NCI-H2107 treated with DMSO at 0.1 percent for 48 hours (cell line): Measurements from ENCODE around the gene PSMD5.

Experiments
- DNase-seq: peaks from one replicate; lab custom pipeline; 2025; ENCODE audit not compliant: unreplicated experiment; lab: John Stamatoyannopoulos, UW

PSMD5 gene

GRCh38 chr9:120875195-120875565 is 32.5 kb upstream of the PSMD5 start:
- no peak for DNase-seq

GRCh38 chr9:120874226-120875194 is 31.8 kb upstream of the PSMD5 start:
- DNase-seq = no peak

DNA sequence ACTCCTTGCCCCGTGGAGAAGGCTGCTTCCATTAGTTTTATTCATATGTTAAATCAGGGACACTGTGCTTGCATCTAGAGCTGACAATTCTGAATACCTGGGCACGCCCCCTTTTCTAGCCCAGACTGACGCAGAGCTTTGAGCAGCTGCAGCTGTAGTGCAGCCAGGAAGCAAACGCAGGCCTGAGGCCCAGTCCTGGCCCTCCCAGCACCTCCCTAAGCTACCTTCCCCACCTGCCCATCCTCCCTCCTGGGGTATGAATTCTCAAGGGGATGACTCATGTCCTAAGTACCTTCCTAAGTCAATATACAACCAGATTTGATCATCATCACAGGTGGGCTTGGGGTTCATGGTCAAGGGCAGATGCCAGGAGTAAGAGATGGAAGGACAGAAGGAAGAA is 30.8 kb upstream of the PSMD5 start:
- no peak for DNase-seq

- no peak for DNase-seq
Observed at GRCh38 chr9:120872791-120873502, 30.2 kb upstream of the PSMD5 start.

GRCh38 chr9:120870206-120870605 is 27.5 kb upstream of the PSMD5 start:
- no peak for DNase-seq

GRCh38 chr9:120869726-120870125 is 27.0 kb upstream of the PSMD5 start:
- no peak for DNase-seq

DNA sequence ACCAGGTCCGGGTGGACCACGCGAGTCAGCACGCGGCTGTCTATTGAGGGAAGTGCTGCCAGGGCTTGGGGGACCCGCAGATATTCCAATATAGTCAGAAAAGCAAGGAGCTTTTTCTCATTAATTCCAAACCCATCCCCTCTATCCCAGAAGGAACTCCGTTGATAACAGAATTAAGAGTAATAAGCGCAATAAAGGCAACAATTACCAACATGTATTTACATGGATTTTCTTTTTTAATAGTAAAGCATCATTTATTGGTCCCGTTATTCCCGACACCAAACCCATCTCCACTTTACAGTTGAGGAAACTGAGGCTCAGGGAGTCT is 26.6 kb upstream of the PSMD5 start:
- DNase-seq = no peak

DNA sequence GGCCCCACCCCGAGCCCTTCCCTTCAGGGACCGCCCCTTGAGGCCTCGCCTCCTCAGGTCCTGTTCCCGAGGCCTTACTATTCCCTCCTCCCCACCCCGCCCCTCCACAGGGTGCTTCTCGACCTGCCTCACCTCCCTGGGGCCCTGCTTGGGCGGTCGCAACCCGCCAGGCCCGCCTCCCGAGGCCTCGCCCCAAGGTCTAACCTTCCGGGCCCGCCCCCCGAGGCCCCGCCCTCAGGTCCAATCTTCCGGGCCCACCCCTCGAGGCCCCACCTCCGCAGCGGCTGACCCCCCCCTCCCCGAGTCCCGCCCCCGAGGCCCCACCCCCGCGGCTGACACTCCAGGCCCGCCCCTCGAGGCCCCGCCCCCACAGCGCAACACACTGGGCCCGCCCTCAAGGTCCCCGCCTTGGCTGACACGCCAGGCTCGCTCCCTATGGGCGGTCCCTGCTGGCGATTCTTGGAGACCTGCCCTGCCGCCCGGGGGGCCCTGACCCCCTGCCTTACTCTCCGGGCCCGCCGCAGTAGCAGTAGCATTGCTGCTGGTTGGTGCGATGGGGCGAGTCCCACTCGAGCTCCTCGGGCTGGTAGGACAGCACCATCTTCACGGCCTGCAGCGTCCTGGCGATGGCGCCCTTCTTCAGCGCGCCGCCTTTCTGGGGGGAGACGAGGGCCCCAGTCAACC is 26.1 kb upstream of the PSMD5 start:
- no peak for DNase-seq

- no peak for DNase-seq
Observed at GRCh38 chr9:120868339-120868675, 25.6 kb upstream of the PSMD5 start.

DNA sequence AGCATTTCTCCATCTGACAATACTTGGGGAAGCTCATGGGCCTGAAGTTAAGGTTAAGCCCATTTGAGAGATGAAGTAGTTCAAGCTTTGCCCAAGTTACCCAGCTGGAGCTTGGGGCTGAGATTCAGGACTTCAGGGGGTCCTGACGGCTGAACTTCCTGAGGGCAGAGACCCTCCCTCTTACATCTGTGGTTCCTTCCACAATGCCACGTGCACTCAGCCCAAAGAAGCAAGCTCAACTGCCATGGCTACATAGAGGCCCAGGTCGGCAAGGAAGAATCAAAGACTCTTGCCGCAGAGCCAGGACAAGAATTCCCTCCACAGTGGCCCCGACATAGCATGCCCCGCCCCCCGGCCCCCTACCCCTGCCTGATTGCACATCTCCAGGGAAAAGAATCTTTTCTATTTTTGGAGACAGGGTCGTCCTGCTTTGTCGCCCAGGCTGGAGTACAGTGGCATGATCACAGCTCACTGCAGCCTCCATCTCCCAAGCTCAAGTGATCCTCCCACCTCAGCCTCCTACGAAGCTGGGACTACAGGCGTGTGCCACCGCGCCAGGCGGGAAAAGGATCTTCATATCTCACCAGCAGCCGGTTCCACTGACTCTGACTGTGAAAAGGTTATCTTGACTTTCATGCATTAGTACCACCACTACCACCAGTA is 25.1 kb upstream of the PSMD5 start:
- no peak for DNase-seq

- no peak for DNase-seq
Observed at GRCh38 chr9:120866651-120867050, 23.9 kb upstream of the PSMD5 start.

DNA sequence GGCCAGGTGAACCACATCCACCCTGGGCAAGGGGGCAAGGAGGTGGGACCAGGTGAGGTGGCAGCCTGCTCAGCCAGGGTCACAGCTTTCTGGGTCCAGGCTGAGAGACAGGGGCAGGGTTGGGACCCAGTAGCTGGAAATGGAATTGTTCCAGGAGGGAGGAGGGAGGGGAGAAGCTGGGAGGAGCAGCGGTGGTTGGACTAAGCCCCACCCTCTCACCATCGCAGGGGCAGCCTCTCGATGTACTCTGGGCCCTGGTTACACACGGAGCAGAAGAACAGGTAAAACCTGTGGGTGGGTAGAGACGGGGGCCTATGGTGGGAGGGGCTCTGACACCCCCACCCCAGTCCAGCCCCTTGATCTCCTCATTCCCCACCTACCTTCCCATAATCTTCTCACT is 23.1 kb upstream of the PSMD5 start:
- no peak for DNase-seq

GRCh38 chr9:120865176-120865575 is 22.5 kb upstream of the PSMD5 start:
- DNase-seq = no peak

- DNase-seq = no peak
Observed at GRCh38 chr9:120864719-120865118, 22.0 kb upstream of the PSMD5 start.

DNA sequence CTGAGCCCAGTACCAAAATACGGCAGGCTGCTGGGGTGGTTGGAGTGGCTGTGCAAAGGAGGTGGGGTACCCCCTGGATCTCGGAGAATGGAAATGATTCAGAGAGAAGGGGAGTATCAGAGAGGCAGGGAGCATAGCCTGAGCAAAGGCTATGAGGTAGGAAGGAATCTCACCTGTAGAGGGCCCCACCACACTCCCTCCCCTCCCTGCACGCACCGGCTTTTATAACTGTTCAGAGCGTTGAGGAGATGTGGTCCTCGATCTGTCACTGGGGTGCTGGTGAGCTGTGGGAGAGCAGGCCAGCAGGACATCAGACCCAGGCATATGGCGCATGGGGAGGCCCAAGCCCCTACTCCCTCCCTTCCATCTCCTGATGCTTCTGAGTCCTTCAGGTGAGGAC is 21.1 kb upstream of the PSMD5 start:
- no peak for DNase-seq

DNA sequence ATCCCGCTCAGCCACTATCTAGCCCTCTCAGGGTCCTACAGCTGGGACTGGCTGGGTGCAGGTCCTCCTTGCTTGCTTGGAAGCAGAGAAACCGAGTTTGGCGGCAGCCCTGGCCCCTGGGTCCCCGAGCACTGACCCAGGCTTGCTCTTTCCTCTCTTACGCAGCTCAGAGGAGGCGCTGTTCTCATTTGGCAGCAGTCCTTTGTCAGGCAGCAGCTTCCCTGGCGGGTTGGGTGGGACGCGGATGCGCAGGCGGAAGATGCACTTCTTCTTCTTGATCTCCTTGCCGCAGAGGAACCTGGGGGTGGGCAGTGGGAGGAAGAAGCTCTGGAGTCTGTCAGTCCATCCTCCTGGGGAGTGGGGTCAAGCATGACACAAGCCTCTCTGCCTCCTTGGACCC is 19.7 kb upstream of the PSMD5 start:
- no peak for DNase-seq

DNA sequence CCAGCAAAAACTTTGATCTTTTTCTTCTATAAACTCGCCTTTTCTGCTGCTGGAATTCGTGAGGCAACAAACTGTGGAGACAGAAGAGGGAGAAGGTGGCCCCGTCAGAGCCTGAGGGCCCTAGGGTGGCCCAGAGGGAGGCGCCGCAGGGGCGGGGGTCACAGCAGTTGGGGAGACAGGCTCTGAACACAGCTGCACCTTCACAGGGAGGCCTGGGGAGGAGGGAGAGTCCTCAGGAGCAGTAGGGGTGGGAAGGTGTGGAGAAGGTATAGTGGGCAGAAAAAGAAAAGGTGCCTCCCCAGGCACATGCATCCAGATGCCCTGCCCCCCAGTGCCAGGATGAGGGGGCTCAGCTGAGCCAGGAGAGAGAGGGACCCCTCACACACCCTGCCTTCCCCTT is 19.2 kb upstream of the PSMD5 start:
- no peak for DNase-seq

DNA sequence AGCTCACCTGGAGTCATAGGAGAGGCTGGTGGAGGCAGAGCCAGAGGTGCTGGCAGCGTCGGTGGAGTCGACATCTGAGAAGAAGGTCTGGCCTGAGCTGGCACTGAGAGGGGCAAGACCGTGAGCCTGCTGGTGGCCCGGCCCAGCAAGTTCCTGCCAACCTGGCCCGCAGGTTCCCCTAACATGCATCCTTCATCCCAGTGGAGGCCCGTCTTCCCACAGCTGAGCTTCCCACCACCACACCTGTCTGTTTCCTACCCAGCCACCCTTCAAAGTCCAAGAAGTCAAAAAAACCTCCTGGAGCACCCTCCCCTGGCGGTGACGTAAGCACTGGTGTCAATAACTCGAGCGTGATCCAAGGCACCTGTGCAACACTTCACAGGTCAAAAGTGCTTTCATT is 17.4 kb upstream of the PSMD5 start:
- DNase-seq = no peak

DNA sequence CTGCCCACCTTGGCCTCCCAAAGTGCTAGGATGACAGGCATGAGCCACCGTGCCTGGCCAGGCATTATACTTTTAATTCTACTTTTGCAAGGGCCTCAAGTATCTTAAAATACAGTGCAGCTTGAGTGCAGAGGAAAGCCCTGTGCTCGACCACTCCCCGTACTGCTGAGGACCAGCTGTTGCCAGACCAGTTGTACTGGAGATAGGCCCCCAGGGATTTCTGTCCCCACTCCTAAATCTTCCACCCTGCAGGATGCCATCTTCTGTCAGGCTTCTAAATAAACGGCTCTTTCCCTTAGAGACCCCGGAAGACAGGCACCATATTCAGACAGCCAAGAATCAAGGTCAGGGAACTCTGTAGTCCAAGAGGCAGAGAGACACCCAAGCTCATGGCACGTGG is 16.6 kb upstream of the PSMD5 start:
- DNase-seq = no peak

DNA sequence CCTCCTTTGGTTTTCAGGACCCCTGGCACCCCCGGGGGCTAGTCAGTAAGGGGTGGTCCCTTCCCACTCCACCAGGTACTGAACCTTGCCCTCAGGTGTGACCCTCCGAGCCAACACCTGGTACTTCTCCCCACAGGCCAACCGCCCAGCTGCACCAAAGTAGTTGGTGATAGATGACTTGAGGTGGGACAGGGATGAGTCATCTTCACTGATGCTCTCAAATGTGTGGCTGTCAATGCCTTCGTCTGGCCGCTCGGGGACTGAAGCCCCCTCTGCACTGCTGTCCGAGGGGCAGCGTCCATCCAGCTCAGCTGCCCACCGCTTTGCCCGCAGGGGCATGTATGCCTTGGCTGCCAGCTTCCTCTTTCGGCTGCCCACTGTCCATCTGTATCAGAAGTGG is 15.2 kb upstream of the PSMD5 start:
- no peak for DNase-seq

- DNase-seq = no peak
Observed at GRCh38 chr9:120857481-120857880, 14.8 kb upstream of the PSMD5 start.

DNA sequence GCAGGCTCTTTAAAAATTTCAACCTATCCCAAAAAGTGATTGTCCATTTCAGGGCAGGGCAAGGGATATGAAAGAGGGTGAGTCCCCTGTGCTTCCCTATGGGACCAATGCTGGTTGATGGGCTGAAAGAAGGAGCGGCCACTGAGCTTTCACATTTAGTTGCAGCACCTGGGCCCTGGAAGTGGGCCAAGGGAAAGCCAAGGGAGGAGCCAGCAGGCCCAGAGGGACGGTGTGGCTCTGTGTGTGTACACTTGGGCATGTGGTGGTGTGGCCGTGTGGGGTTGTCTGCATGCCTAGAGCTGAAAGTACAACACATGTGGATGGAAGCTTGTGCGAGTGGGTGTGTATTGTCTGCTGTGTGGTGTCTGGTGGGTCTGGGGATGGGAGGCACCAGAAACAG is 14.0 kb upstream of the PSMD5 start:
- no peak for DNase-seq
